GM12878 (cell line): ENCODE measurements around the gene WDR19.

ENCODE experiments used
- CBX3 ChIP-seq: fragments of 200-600 bp; sonication (generic); IDR thresholded peaks from 2 replicates; pipeline ENCODE4 v1.6.1; 2016; ENCODE audit warnings: low read depth, borderline replicate concordance
- TF ChIP-seq, protein P1 (sequence below), 3 experiments: IDR thresholded peaks in 2 of 3; conservative IDR thresholded peaks in 1 of 3; 2 replicates each; pipeline ENCODE4 v1.5.1; 2011; ENCODE audit warnings: low read depth in 3 of 3, low read length in 3 of 3, mild to moderate bottlenecking in 3 of 3, control low read depth in 2 of 3, moderate library complexity in 2 of 3, inconsistent platforms in 1 of 3, mixed read lengths in 1 of 3; ENCODE audit not compliant: control insufficient read depth in 2 of 3, insufficient read depth in 1 of 3; ENCODE audit errors: extremely low read depth in 1 of 3

DNA sequence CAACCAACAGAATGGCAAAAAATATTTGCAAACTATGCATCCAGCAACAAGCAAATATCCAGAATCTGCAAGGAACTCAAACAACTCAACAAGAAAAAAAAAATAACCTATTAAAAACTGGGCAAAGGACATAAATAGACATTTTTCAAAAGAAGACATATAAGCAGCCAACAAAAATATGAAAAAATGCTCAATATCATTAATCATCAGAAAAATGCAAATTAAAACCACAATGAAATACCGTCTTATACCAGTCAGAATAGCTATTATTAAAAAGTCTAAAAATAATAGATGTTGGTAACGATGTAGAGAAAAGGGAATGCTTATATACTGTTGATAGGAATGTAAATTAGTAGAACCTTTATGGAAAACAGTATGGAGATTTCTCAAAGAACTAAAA, 53.4 kb downstream of the WDR19 start:
- TF ChIP-seq, protein P1, sequence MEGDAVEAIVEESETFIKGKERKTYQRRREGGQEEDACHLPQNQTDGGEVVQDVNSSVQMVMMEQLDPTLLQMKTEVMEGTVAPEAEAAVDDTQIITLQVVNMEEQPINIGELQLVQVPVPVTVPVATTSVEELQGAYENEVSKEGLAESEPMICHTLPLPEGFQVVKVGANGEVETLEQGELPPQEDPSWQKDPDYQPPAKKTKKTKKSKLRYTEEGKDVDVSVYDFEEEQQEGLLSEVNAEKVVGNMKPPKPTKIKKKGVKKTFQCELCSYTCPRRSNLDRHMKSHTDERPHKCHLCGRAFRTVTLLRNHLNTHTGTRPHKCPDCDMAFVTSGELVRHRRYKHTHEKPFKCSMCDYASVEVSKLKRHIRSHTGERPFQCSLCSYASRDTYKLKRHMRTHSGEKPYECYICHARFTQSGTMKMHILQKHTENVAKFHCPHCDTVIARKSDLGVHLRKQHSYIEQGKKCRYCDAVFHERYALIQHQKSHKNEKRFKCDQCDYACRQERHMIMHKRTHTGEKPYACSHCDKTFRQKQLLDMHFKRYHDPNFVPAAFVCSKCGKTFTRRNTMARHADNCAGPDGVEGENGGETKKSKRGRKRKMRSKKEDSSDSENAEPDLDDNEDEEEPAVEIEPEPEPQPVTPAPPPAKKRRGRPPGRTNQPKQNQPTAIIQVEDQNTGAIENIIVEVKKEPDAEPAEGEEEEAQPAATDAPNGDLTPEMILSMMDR (IDR thresholded peaks at IDR 0.05 in 2 of 3, conservative IDR thresholded peaks at IDR 0.05 in 1 of 3; ENCODE audit: control insufficient read depth in 2 of 3, extremely low read depth in 1 of 3, insufficient read depth in 1 of 3, low read depth in 3 of 3, low read length in 3 of 3): no peak
- no peak for TF ChIP-seq CBX3
